GM21717 (cell line): ENCODE data around the gene RSRC1.

Experiments used
- ATAC-seq: cut with Tn5 transposase; IDR thresholded peaks from one replicate; pipeline ENCODE4 v1.9.1; 2021; ENCODE audit warnings: mild to moderate bottlenecking, moderate library complexity; ENCODE audit not compliant: unreplicated experiment

RSRC1 gene

DNA sequence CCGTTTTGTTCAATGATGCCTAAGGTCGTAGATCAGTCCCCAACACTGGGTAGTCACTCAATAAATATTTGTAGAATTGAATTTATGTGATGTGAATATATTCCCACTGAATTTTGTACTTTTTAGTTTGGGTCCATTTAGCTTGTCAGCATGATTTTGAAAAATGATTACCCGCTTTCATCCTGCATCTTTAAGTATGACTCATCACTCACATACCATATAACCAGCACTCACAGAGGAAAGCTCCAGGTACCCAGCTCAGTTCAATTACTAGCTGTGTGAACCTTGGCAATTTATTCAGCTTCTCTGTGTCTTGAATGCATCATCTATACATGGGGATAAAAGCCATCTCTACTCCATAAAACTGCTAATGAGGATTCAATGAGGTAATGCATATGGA, 458.9 kb downstream of the RSRC1 start:
- ATAC-seq, result no peak

GRCh38 chr3:158569794-158570193, 459.9 kb downstream of the RSRC1 start:
- no peak for ATAC-seq

DNA sequence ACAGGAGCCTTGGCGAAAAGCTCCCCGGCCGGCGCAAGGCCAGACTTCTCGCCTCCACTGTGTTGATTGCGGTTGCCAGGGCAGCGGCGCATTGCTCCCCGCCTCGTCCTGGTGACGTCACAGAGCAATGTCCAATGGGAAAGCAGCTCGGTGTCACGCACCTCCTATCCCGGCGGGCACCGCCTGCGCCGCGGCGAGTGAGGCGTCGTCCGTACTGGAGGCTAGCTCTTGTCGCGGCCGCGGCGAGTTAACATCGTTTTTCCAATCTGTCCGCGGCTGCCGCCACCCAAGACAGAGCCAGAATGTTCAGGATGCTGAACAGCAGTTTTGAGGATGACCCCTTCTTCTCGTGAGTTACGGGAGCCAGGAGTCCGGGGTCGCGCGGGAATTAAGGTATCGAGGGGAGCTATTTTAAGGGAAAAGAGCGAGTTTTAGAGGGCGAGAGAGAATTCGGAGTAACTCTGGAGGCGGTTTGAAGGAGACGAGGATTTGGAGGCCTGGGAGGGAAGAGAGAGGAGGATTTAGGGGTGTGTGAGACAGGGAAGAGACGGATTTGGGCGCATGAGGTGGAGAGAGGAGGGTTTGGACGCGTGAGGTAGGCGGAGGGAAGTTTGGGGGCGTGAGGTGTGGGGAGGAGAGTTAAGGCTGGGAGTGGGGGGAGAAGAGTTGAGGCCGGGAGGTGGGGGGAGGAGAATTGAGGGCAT, 461.3 kb downstream of the RSRC1 start, which contains the start of gene MLF1:
TSS of gene MLF1 (plus strand) at position 196 of the 704 bp plus-strand sequence. CDS start at position 303, 107 bp downstream.
- ATAC-seq, result peak; percentile 100

GRCh38 chr3:158571969-158572765, 462.3 kb downstream of the RSRC1 start:
- no peak for ATAC-seq

DNA sequence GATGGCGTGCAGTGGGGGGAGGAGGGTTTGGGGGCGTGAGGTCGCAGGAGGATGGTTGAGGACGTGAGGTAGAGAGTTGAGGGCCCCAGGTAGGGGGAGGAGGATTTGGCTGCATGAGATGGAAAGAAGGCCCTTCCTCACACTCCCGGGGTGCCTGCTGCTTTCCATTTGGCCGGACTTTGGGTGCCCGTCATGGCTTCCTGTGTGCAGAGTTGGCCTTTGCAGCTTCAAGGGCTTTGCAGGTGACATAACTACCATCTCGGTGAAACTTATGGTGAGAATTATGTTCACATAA, 462.8 kb downstream of the RSRC1 start:
- ATAC-seq, result no peak

DNA sequence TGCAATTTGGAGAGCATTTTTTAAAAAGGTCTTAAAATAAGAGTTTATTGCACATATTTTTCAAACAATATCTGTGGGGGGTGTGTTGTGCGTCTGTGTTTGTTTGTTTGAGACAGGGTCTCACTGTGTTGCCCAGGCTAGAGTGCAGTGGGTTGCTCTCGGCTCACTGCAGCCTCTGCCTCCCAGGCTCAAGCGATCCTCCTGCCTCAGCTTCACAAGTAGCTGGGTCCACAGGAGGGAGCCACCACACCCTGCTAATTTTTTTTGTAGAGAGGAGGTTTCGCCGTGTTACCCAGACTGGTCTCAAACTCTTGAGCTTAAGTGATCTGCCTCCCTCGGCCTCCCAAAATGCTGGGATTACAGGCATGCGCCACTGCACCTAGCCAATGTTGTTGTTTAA, 463.8 kb downstream of the RSRC1 start:
- no peak for ATAC-seq

- no peak for ATAC-seq
Observed at GRCh38 chr3:158574646-158575045, 464.8 kb downstream of the RSRC1 start.

- ATAC-seq, result no peak
Observed at GRCh38 chr3:158590223-158590622, 480.3 kb downstream of the RSRC1 start.
